Ishikawa (cell line): ENCODE results near the gene SAYSD1.

ENCODE experiments used
- CEBPB ChIP-seq: IDR thresholded peaks from 2 replicates; pipeline ENCODE4 v1.6.1; 2012
- CREB1 ChIP-seq: IDR thresholded peaks from 2 replicates; pipeline ENCODE4 v1.6.1; 2012; ENCODE audit warnings: low read depth
- EP300 ChIP-seq: IDR thresholded peaks from 2 replicates; pipeline ENCODE4 v1.6.1; 2012; ENCODE audit warnings: borderline replicate concordance
- FOXM1 ChIP-seq: IDR thresholded peaks from 2 replicates; pipeline ENCODE4 v1.6.1; 2012; ENCODE audit warnings: low read depth, borderline replicate concordance
- MAX ChIP-seq: IDR thresholded peaks from 2 replicates; pipeline ENCODE4 v1.6.1; 2012
- NFIC ChIP-seq: IDR thresholded peaks from 2 replicates; pipeline ENCODE4 v1.6.1; 2012
- REST ChIP-seq: IDR thresholded peaks from 2 replicates; pipeline ENCODE4 v1.6.1; 2012; ENCODE audit warnings: low read depth, mild to moderate bottlenecking
- TAF1 ChIP-seq: IDR thresholded peaks from 2 replicates; pipeline ENCODE4 v1.6.1; 2012; ENCODE audit warnings: low read depth, mild to moderate bottlenecking
- TCF12 ChIP-seq: IDR thresholded peaks from 2 replicates; pipeline ENCODE4 v1.6.1; 2012; ENCODE audit warnings: low read depth
- TEAD4 ChIP-seq: IDR thresholded peaks from 2 replicates; pipeline ENCODE4 v1.6.1; 2012
- USF1 ChIP-seq: IDR thresholded peaks from 2 replicates; pipeline ENCODE4 v1.6.1; 2012
- YY1 ChIP-seq: IDR thresholded peaks from 2 replicates; pipeline ENCODE4 v1.6.1; 2012; ENCODE audit warnings: low read depth

- TF ChIP-seq CREB1 (no peak), NFIC (no peak), TCF12 (no peak), USF1 (no peak), TEAD4 (no peak), EP300 (no peak), FOXM1 (no peak), MAX (no peak), YY1 (no peak), TAF1 (no peak), REST (no peak), CEBPB (no peak)
Observed at GRCh38 chr6:39055661-39056060, 59.3 kb downstream of the SAYSD1 start.
